Lung (tissue), 12 donors: ENCODE data around the gene POLE. TPM values are rescaled to one million over a fixed set of nuclear protein-coding genes. Genes with fewer than 3 reads are reported as not detected.

Experiments
- ATAC-seq: fragments of 200-7000 bp; cut with Tn5 transposase; one replicate; pipeline ENCODE4 v1.9.1; 2020; ENCODE audit warnings: moderate number of reproducible peaks; ENCODE audit not compliant: insufficient read depth, low FRiP score
- DNase-seq, 3 donors: peaks; one replicate each; pipeline ENCODE4 v3.0.0-alpha.2; 2013 to 2017
- H3K27ac ChIP-seq, 2 donors: one replicate each; pipeline ENCODE4 v1.5.1; 2013; ENCODE audit warnings: mild to moderate bottlenecking in 2 of 2, moderate library complexity in 2 of 2, control low read depth in 1 of 2, inconsistent platforms in 1 of 2, low read depth in 1 of 2, low read length in 1 of 2
- H3K27me3 ChIP-seq, 3 donors: one replicate each; pipeline ENCODE4 v1.5.1; 2013; ENCODE audit warnings: low read length in 2 of 3; ENCODE audit not compliant: control insufficient read depth in 3 of 3, insufficient read depth in 3 of 3
- H3K36me3 ChIP-seq, 4 donors: one replicate each; pipeline ENCODE4 v1.5.1; 2013; ENCODE audit warnings: low read length in 4 of 4, mild to moderate bottlenecking in 1 of 4, moderate library complexity in 1 of 4; ENCODE audit not compliant: control insufficient read depth in 4 of 4, insufficient read depth in 4 of 4
- H3K4me1 ChIP-seq, 5 donors: one replicate each; pipeline ENCODE4 v1.5.1; 2013; ENCODE audit warnings: low read length in 5 of 5, mild to moderate bottlenecking in 2 of 5, moderate library complexity in 1 of 5; ENCODE audit not compliant: control insufficient read depth in 5 of 5, insufficient read depth in 5 of 5
- H3K4me3 ChIP-seq: one replicate; pipeline ENCODE4 v1.5.1; 2013; ENCODE audit warnings: mild to moderate bottlenecking, control low read depth, moderate library complexity
- H3K9ac ChIP-seq, 2 donors: one replicate each; pipeline ENCODE4 v1.5.1; 2013; ENCODE audit warnings: low read length in 2 of 2, control low read depth in 1 of 2; ENCODE audit not compliant: insufficient read depth in 1 of 2
- H3K9me3 ChIP-seq, 4 donors: one replicate each; pipeline ENCODE4 v1.5.1; 2013; ENCODE audit warnings: low read length in 3 of 4, mild to moderate bottlenecking in 1 of 4, moderate library complexity in 1 of 4; ENCODE audit not compliant: control insufficient read depth in 4 of 4, insufficient read depth in 3 of 4
- CTCF ChIP-seq: IDR thresholded peaks from 2 replicates; pipeline ENCODE4 v1.5.1; 2012; ENCODE audit warnings: mild to moderate bottlenecking; ENCODE audit errors: control extremely low read depth, extremely low read depth
- WGBS, 2 donors: extraction: QIAGEN DNeasy Blood & Tissue Kit; methylation state at CpG; one replicate each; pipeline ENCODE4 v1.1.7; 2013; 5-methylcytosine and 5-hydroxymethylcytosine counted together
- polyA plus RNA-seq, 2 donors: library from polyadenylated mRNA; stranded (reverse); fragments of 200-250 nt; gene quantifications; one replicate each; pipeline ENCODE4 v1.2.1, GENCODE V29; 2013
- total RNA-seq, 2 donors: library from RNA; depleted of rRNA in 1 of 2; stranded (reverse); fragments of >200 nt in 1 of 2; gene quantifications; one replicate each; pipeline ENCODE4 v1.2.1, GENCODE V29; 2014 to 2021
- donor health status: control.
- donor health status: control.
- donor health status: Bipolar disorder and iron deficiency.
- donor health status: healthy.
- donor health status: DM: yes; HTN: yes; CAD: no.

POLE gene
- total and polyA plus RNA-seq, 4 donors, result 9.3 to 49.9 (median 25.3) TPM

GRCh38 chr12:132620899-132621656 lies 66.1 kb downstream of the POLE start:
- H3K9ac ChIP-seq, result no peak overlapping the region
- DNase-seq, result no peak
- ATAC-seq, result no peak
- 72 to 74% methylated on average over 28 of the region's 28 CpGs for WGBS, 2 donors
- no peak overlapping the region for H3K4me3 ChIP-seq
- no peak overlapping the region for H3K27ac ChIP-seq
- peaks cover 0 to 13% (median 2%) of the 10 kb centered on the region in 4 donors for H3K9me3 ChIP-seq
- no peak for TF ChIP-seq CTCF
- peaks cover 5 to 15% (median 11%) of the 10 kb centered on the region in 3 donors for H3K27me3 ChIP-seq
- H3K36me3 ChIP-seq, result peaks cover 0 to 20% (median 11%) of the 10 kb centered on the region in 4 donors
- peaks cover 0 to 19% (median 11%) of the 10 kb centered on the region in 5 donors for H3K4me1 ChIP-seq

GRCh38 chr12:132620113-132620898 lies 66.8 kb downstream of the POLE start:
- Histone ChIP-seq H3K4me1 (peaks cover 0 to 19% (median 11%) of the 10 kb centered on the region in 5 donors), H3K27me3 (peaks cover 5 to 17% (median 15%) of the 10 kb centered on the region in 3 donors), H3K4me3 (no peak overlapping the region), H3K9ac (no peak overlapping the region), H3K27ac (no peak overlapping the region), H3K9me3 (peaks cover 0 to 21% (median 2%) of the 10 kb centered on the region in 4 donors), H3K36me3 (peaks cover 0 to 14% (median 6%) of the 10 kb centered on the region in 4 donors)
- WGBS, 2 donors, result 60 to 63% methylated on average over 27 to 29 of the region's 29 CpGs
- TF ChIP-seq CTCF, result no peak
- DNase-seq, result no peak
- no peak for ATAC-seq

GRCh38 chr12:132619386-132620112 lies 67.6 kb downstream of the POLE start:
- H3K4me1 ChIP-seq, result peaks cover 0 to 19% (median 11%) of the 10 kb centered on the region in 5 donors
- H3K27me3 ChIP-seq, result peaks cover 5 to 21% (median 15%) of the 10 kb centered on the region in 3 donors
- no peak for ATAC-seq
- no peak overlapping the region for H3K4me3 ChIP-seq
- WGBS, 2 donors, result 20 to 21% methylated on average over 43 to 53 of the region's 53 CpGs
- no peak overlapping the region for H3K9ac ChIP-seq
- TF ChIP-seq CTCF, result no peak
- peaks cover 0 to 7% (median 3%) of the 10 kb centered on the region in 4 donors for H3K36me3 ChIP-seq
- peaks cover 0 to 24% (median 2%) of the 10 kb centered on the region in 4 donors for H3K9me3 ChIP-seq
- DNase-seq, result no peak
- no peak overlapping the region for H3K27ac ChIP-seq
